ENCODE results near the gene ATP9A.
"Not testable (repeated sequence)": the region's sequence is repeated elsewhere in the genome, so short reads cannot be mapped to it uniquely, and the experiment has no call there.

The ATP9A gene

GRCh38 chr20:51792960-51793359, 24.8 kb upstream of the ATP9A start:
- no peak overlapping the region for H3K4me3 ChIP-seq (ENCODE audit: low read depth, low read length)
- no peak for DNase-seq (ENCODE audit: low read depth)
- no peak for TF ChIP-seq CTCF (conservative IDR thresholded peaks at IDR 0.05; ENCODE audit: low read depth, low read length)

GRCh38 chr20:51791626-51792025, 23.4 kb upstream of the ATP9A start:
- DNase-seq (ENCODE audit: low read depth): no peak
- TF ChIP-seq CTCF (conservative IDR thresholded peaks at IDR 0.05; ENCODE audit: low read depth, low read length): no peak
- H3K4me3 ChIP-seq (ENCODE audit: low read depth, low read length): no peak overlapping the region

- no peak for DNase-seq (ENCODE audit: low read depth)
- no peak overlapping the region for H3K4me3 ChIP-seq (ENCODE audit: low read depth, low read length)
- no peak for TF ChIP-seq CTCF (conservative IDR thresholded peaks at IDR 0.05; ENCODE audit: low read depth, low read length)
Measured at GRCh38 chr20:51790256-51790655, 22.1 kb upstream of the ATP9A start.

- no peak for TF ChIP-seq CTCF (conservative IDR thresholded peaks at IDR 0.05; ENCODE audit: low read depth, low read length)
- DNase-seq (ENCODE audit: low read depth): no peak
- no peak overlapping the region for H3K4me3 ChIP-seq (ENCODE audit: low read depth, low read length)
Measured at GRCh38 chr20:51789434-51789833, 21.2 kb upstream of the ATP9A start.

- no peak for DNase-seq (ENCODE audit: low read depth)
- no peak overlapping the region for H3K4me3 ChIP-seq (ENCODE audit: low read depth, low read length)
- TF ChIP-seq CTCF (conservative IDR thresholded peaks at IDR 0.05; ENCODE audit: low read depth, low read length): no peak
Measured at GRCh38 chr20:51788822-51789221, 20.6 kb upstream of the ATP9A start.

- no peak for TF ChIP-seq CTCF (conservative IDR thresholded peaks at IDR 0.05; ENCODE audit: low read depth, low read length)
- H3K4me3 ChIP-seq (ENCODE audit: low read depth, low read length): no peak overlapping the region
- DNase-seq (ENCODE audit: low read depth): no peak
Measured at GRCh38 chr20:51784299-51784698, 16.1 kb upstream of the ATP9A start.

- DNase-seq (ENCODE audit: low read depth); H3K4me3 ChIP-seq (ENCODE audit: low read depth, low read length): not testable (repeated sequence)
Measured at GRCh38 chr20:51778229-51778759, 10.1 kb upstream of the ATP9A start.

All from choroid plexus epithelial cell (primary cell).